Ureter (tissue), 1 donor: ENCODE data around the gene NUP85. TPM values are rescaled to one million over a fixed set of nuclear protein-coding genes. Genes with fewer than 3 reads are reported as not detected.
"Not testable (repeated sequence)": the region's sequence is repeated elsewhere in the genome, so short reads cannot be mapped to it uniquely, and the experiment has no call there.

Source experiments
- DNase-seq: peaks from one replicate; pipeline ENCODE4 v3.0.0-alpha.2; 2020; ENCODE audit warnings: low spot score
- total RNA-seq: library from RNA; stranded (reverse); gene quantifications from one replicate; pipeline ENCODE4 v1.2.4, GENCODE V29; 2023
- donor health status: DM: yes; HTN: yes; CAD: no.

NUP85 gene
- total RNA-seq, 1 donor from 2014 or later = 88.6 TPM

GRCh38 chr17:75241996-75242460, 36.5 kb downstream of the NUP85 start:
- DNase-seq = no peak

- DNase-seq = no peak
Measured at GRCh38 chr17:75242461-75243042, 37.1 kb downstream of the NUP85 start.

- no peak for DNase-seq
Measured at GRCh38 chr17:75244133-75244866, 38.8 kb downstream of the NUP85 start.

- no peak for DNase-seq
Measured at GRCh38 chr17:75245011-75245410, 39.5 kb downstream of the NUP85 start.

- DNase-seq = no peak
Measured at GRCh38 chr17:75246404-75246803, 40.9 kb downstream of the NUP85 start.

- DNase-seq = no peak
Measured at GRCh38 chr17:75249564-75249963, 44.1 kb downstream of the NUP85 start.

- DNase-seq = no peak
Measured at GRCh38 chr17:75250009-75250471, 44.6 kb downstream of the NUP85 start.

GRCh38 chr17:75252039-75252816, 46.7 kb downstream of the NUP85 start:
- DNase-seq = no peak

- not testable (repeated sequence) for DNase-seq
Measured at GRCh38 chr17:75255954-75256698, 50.6 kb downstream of the NUP85 start.

- DNase-seq = not testable (repeated sequence)
Measured at GRCh38 chr17:75257228-75257627, 51.7 kb downstream of the NUP85 start.

- no peak for DNase-seq
Measured at GRCh38 chr17:75260641-75261335, 55.3 kb downstream of the NUP85 start.

- DNase-seq = peak; percentile 95
Measured at GRCh38 chr17:75261336-75262111, 56.0 kb downstream of the NUP85 start, which contains the start of the genes GGA3 and MRPS7. GGA3 (minus strand) TSS chr17:75261606; CDS start chr17:75261587, 19 bp downstream. MRPS7 (plus strand) TSS chr17:75261879; CDS start chr17:75261901, 22 bp downstream.

GRCh38 chr17:75262112-75262606, 56.7 kb downstream of the NUP85 start:
- no peak for DNase-seq

- no peak for DNase-seq
Measured at GRCh38 chr17:75263055-75263454, 57.6 kb downstream of the NUP85 start.

GRCh38 chr17:75265614-75266315, 60.3 kb downstream of the NUP85 start:
- no peak for DNase-seq

GRCh38 chr17:75266316-75267152, 61.1 kb downstream of the NUP85 start:
- no peak for DNase-seq

GRCh38 chr17:75267153-75267410, 61.6 kb downstream of the NUP85 start:
- DNase-seq = no peak

- DNase-seq = no peak
Measured at GRCh38 chr17:75267411-75268232, 62.1 kb downstream of the NUP85 start.
